Activated CD4-positive, alpha-beta T cell treated with anti-CD3 and anti-CD28 coated beads, Interleukin-2, amount 50 U/mL, for 24 hours (primary cell): Measurements from ENCODE around the gene BCR.
A peak's percentile ranks its signal among the peaks of the same experiment; 100 is the strongest.
"Not testable (repeated sequence)": the region's sequence is repeated elsewhere in the genome, so short reads cannot be mapped to it uniquely, and the experiment has no call there.

Source experiments
- DNase-seq, 2 donors: peaks; one replicate each; pipeline ENCODE4 v3.0.0-alpha.2; 2020; ENCODE audit warnings: low read depth in 1 of 2, low spot score in 1 of 2

Gene BCR

GRCh38 chr22:23285734-23286133 lies 105.4 kb downstream of the BCR start:
- no peak for DNase-seq

GRCh38 chr22:23286296-23286695 lies 106.0 kb downstream of the BCR start:
- DNase-seq, result no peak

- DNase-seq, result no peak
Observed at GRCh38 chr22:23287136-23288095, 107.1 kb downstream of the BCR start.

GRCh38 chr22:23288301-23289129 lies 108.2 kb downstream of the BCR start:
- no peak for DNase-seq

- DNase-seq, result no peak
Observed at GRCh38 chr22:23289130-23289503, 108.8 kb downstream of the BCR start.

- peak; percentile 26 to 38 for DNase-seq
Observed at GRCh38 chr22:23289851-23290724, 109.8 kb downstream of the BCR start.

GRCh38 chr22:23291806-23292452 lies 111.6 kb downstream of the BCR start:
- no peak for DNase-seq

- DNase-seq, result no peak
Observed at GRCh38 chr22:23292453-23293350, 112.4 kb downstream of the BCR start.

GRCh38 chr22:23293720-23294119 lies 113.4 kb downstream of the BCR start:
- no peak for DNase-seq

- no peak for DNase-seq
Observed at GRCh38 chr22:23294221-23294620, 113.9 kb downstream of the BCR start.

GRCh38 chr22:23300476-23300875 lies 120.2 kb downstream of the BCR start:
- DNase-seq, result no peak

GRCh38 chr22:23301591-23301990 lies 121.3 kb downstream of the BCR start:
- DNase-seq, result no peak

- no peak for DNase-seq
Observed at GRCh38 chr22:23302171-23303002, 122.1 kb downstream of the BCR start.

- no peak for DNase-seq
Observed at GRCh38 chr22:23305321-23305910, 125.1 kb downstream of the BCR start.

- no peak for DNase-seq
Observed at GRCh38 chr22:23305922-23306374, 125.6 kb downstream of the BCR start.

- DNase-seq, result no peak
Observed at GRCh38 chr22:23306438-23306921, 126.2 kb downstream of the BCR start.

GRCh38 chr22:23306926-23307325 lies 126.6 kb downstream of the BCR start:
- DNase-seq, result no peak

- not testable (repeated sequence) for DNase-seq
Observed at GRCh38 chr22:23307511-23307910, 127.2 kb downstream of the BCR start.
